GM21367 (cell line): Measurements from ENCODE around the gene NTRK2.
A peak's percentile ranks its signal among the peaks of the same experiment; 100 is the strongest.

Experiments used
- ATAC-seq: cut with Tn5 transposase; IDR thresholded peaks from one replicate; pipeline ENCODE4 v1.9.1; 2021; ENCODE audit not compliant: unreplicated experiment

Gene NTRK2

GRCh38 chr9:84812847-84813246 lies 143.3 kb downstream of the NTRK2 start:
- no peak for ATAC-seq

GRCh38 chr9:84815554-84815953 lies 146.0 kb downstream of the NTRK2 start:
- no peak for ATAC-seq

GRCh38 chr9:84817038-84817437 lies 147.5 kb downstream of the NTRK2 start:
- no peak for ATAC-seq

- no peak for ATAC-seq
Measured at GRCh38 chr9:84818791-84819190, 149.3 kb downstream of the NTRK2 start.

GRCh38 chr9:84819491-84819991 lies 150.0 kb downstream of the NTRK2 start:
- ATAC-seq: no peak

GRCh38 chr9:84821431-84821830 lies 151.9 kb downstream of the NTRK2 start:
- no peak for ATAC-seq

- no peak for ATAC-seq
Measured at GRCh38 chr9:84822589-84823233, 153.2 kb downstream of the NTRK2 start.

- ATAC-seq: peak; percentile 60
Measured at GRCh38 chr9:84823421-84824271, 154.1 kb downstream of the NTRK2 start.

- no peak for ATAC-seq
Measured at GRCh38 chr9:84827216-84827765, 157.8 kb downstream of the NTRK2 start.

GRCh38 chr9:84828046-84828445 lies 158.5 kb downstream of the NTRK2 start:
- no peak for ATAC-seq

GRCh38 chr9:84829471-84829870 lies 159.9 kb downstream of the NTRK2 start:
- no peak for ATAC-seq

GRCh38 chr9:84829997-84830696 lies 160.6 kb downstream of the NTRK2 start:
- no peak for ATAC-seq

GRCh38 chr9:84831377-84831776 lies 161.8 kb downstream of the NTRK2 start:
- ATAC-seq: no peak

- no peak for ATAC-seq
Measured at GRCh38 chr9:84832453-84832852, 162.9 kb downstream of the NTRK2 start.

- no peak for ATAC-seq
Measured at GRCh38 chr9:84834426-84834825, 164.9 kb downstream of the NTRK2 start.

GRCh38 chr9:84835745-84836144 lies 166.2 kb downstream of the NTRK2 start:
- no peak for ATAC-seq

GRCh38 chr9:84838879-84839278 lies 169.3 kb downstream of the NTRK2 start:
- ATAC-seq: no peak

GRCh38 chr9:84839541-84839940 lies 170.0 kb downstream of the NTRK2 start:
- no peak for ATAC-seq

GRCh38 chr9:84841931-84842330 lies 172.4 kb downstream of the NTRK2 start:
- ATAC-seq: no peak

- no peak for ATAC-seq
Measured at GRCh38 chr9:84843175-84843824, 173.8 kb downstream of the NTRK2 start.
